NCI-H2081 (cell line): ENCODE results near the gene BORCS6.
A peak's percentile ranks its signal among the peaks of the same experiment; 100 is the strongest.

Experiments
- DNase-seq, 2 experiments: peaks; one replicate each; lab custom pipeline; 2025; lab: John Stamatoyannopoulos, UW

Gene BORCS6

GRCh38 chr17:8142158-8142886, 47.7 kb downstream of the BORCS6 start:
- DNase-seq, result no peak

GRCh38 chr17:8141741-8142140, 48.2 kb downstream of the BORCS6 start:
- DNase-seq, result no peak

- no peak for DNase-seq
These were observed 48.9 kb downstream of the BORCS6 start for GRCh38 chr17:8141045-8141444.

GRCh38 chr17:8140065-8141029, 49.6 kb downstream of the BORCS6 start:
- DNase-seq, result no peak

GRCh38 chr17:8138672-8139371, 51.2 kb downstream of the BORCS6 start:
- peak; percentile 87 for DNase-seq

GRCh38 chr17:8138374-8138671, 51.7 kb downstream of the BORCS6 start:
- DNase-seq, result no peak
